GM19239 (cell line): ENCODE results near the gene SLC25A28.

Source experiments
- DNase-seq: peaks from one replicate; pipeline ENCODE4 v3.0.0; 2011; ENCODE audit warnings: low spot score; ENCODE audit not compliant: insufficient read length
- FAIRE-seq: peaks from 2 replicates; lab custom pipeline; 2011; peaks lifted over from hg19 to GRCh38; lab: Jason Lieb, UNC

Gene SLC25A28

DNA sequence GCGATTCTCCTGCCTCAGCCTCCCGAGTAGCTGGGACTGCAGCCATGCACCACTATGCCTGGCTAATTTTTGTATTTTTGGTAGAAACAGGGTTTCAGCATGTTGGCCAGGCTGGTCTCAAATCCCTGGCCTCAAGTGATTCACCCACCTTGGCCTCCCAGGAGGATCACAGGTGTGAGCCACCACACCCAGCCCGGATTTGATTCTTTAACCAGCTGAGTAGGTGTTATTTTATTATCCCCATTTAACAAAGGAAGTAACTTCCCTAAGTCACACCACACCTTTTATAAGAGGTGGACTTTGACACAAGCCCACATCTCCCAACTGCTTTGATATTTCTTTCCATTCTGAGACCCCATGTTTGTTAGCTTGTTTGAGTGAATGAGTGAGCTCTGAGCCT lies 25.0 kb downstream of the SLC25A28 start:
- FAIRE-seq: no peak
- no peak for DNase-seq

DNA sequence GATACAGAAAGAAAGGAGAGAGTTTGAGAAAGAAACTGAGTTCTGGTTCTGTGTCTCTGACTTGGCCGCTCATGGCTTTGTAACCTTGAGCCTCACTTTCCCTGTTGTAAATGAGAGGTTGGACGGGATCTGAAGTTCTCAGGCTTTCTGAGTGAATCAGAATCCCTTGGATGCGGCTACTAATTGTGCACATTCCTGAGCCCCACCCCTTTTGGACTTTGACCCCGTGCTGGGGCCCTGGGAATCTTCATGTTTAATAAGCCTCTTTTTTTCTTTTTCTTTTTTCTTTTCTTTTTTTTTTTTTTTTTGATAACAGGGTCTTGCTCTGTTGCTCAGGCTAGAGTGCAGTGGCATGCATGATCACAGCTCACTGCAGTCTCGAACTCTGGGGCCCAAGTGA lies 26.9 kb downstream of the SLC25A28 start:
- DNase-seq: no peak
- no peak for FAIRE-seq

DNA sequence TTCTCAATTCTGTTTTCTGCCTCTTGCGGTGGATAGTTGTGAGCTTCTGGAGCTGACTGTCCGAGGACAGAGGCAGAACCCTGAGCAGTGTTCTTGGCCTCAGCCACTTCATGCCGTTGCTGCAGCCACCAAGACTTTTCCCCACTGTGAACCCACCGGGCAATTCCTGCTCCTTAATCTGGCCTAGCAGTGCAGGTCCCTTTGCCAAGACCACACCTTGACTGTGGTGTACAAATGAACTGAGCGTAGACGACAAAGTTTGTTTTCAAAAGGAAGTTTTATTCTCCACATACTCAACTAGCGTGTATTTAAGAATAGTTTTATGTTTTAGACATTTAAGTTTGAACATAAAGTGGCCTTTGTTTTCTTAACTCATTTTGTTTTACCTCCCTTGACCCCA lies 29.4 kb downstream of the SLC25A28 start:
- DNase-seq (no peak), FAIRE-seq (no peak)

DNA sequence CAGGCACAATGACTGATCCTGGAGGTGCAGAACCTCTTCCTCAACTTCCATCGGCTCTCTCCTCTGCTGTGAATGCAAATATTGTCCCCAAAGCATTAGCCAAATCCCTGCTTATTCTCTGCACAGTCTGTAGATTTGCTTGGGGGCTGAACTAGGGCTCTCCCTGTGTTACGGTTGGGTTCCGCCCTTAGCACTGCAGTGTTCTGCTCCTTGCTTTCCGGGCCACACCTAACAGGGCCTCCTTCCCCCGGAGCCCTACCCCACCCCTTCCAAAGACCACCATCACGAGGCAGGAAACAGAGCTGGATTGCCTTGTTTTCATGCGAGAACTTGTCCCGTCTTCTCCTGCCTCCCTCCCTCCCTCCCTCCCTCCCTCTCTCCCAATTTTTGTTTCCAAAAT lies 36.6 kb downstream of the SLC25A28 start:
- FAIRE-seq (no peak), DNase-seq (no peak)

DNA sequence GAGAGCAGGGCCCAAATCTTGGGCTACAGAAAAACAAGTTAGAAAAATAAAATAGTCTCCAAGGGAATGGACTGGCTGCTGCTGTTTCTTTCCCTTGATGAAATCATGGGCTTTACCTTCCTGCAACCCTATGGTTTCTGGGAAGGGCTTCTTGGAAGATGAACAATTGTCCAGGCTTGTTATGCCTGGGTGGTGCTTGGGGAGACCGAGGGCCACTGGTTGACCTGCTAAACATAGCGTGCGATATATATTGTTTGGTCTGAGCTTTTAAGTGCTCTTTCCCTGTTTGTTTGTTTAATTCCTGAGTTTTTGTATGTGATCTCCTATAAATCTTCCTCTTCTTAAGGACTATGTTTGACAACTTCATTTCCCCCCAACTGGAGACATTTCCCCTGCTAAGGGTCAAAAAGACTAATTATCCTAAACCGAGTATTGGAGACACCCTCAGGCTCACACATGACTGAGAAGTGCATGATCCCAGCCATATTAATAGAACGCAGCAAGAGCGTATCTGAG lies 37.9 kb downstream of the SLC25A28 start:
- FAIRE-seq (no peak), DNase-seq (no peak)

DNA sequence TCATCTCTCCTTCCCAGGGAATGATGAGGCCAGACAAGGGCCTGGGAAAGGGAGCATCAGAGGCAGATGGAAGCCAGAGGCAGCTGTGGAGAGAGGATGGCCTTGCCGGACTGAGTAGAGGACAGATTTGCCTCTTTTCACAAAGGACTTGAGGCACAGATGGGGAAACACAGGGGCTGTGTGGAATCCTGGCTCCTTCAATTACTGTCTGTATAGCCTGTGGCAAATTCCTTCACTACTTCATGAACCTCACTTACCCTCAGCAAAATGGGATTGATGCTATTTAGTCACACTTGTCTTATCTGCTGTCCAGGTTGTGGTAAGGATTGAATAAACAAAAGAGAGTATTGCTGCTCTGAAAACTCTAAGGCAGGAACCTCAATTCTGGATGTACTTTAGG lies 40.3 kb downstream of the SLC25A28 start:
- DNase-seq (no peak), FAIRE-seq (no peak)

DNA sequence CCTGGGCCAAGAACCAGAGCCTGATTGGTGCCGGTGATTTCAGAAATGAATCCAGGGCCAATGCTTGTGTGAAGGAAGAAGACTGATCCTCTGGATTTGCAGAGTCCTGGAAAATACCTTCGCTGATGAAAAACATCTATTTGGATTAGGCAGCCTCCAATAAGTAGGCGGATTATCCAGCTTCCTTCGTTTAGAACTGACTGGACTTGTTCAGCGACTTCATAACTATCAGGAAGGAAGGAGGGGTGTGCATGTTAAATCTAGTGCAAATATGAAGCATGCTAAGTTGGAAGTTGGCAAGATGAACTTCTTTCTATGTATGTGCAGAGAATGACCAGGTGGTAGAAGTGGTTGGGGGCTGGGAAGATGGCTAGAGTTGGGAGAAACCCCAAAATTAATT lies 46.4 kb downstream of the SLC25A28 start:
- FAIRE-seq: no peak
- DNase-seq: no peak

DNA sequence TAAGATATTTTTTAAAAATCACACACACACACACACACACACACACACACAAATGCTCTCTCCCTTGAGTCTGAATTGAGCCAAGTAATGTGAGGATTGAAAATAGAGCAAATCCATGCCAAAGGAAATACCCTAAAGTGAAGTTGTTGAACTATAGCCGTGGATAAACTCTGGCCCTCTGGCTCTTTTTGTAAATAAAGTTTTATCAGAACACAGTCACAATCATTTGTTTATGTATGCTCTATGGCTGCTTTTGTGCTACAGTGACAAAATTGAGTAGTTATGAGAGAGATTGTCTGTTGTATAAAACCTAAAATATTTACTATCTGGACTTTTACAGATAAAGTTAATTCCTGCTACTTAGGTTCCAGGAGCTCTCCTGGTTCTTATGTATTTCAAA lies 48.4 kb downstream of the SLC25A28 start:
- DNase-seq: no peak
- FAIRE-seq: no peak

DNA sequence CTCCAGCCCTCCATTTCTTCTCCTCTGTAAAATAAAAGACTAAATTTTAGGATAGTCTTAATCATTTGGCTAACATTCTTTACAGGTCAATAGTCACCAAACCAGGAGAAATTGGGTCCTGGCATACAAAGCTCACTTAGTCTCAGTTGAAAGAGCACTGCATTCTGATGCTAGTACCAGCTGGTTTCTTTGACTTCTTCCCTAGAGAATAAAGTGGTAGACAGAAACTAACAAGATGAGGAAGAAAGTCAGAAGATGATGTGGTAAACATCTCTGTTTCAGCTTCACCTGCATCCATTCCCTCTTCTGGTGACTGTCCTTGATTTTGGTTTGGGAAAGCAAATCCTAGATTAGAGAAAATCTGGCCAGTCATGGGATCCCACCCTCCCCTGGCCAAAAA lies 50.3 kb downstream of the SLC25A28 start:
- FAIRE-seq (no peak), DNase-seq (no peak)

DNA sequence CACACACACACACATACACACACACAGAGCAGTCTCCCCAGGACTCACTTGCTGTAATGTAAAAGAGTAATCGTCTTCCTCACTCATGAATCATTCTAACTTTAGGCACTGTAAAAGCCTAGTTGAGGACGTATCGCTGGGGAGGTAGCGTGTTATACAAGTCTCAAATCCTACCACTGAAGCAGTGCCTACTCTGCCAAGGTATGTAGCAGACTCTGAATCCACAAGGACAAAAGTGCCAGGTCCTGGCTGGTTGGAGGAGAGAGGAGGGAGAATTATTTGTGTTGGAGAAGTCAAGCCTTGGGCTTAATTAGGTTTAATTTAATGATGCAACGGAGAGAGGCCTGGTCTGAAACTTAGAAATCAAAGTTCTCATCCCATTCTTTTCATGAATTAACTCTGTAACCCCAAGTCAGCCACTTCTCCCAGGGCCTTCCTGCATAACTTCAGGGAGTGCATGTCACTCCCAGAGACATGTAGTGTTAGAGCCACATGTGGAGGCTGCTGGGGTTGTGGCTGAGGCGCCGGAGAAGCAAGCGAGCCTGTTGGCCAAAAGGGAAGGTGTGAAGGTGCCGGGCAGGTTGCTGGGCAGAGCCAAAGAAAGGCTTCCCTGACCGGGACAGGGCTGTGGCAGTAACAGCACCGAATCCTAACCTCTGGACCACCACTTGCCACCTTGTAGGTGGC lies 50.8 kb downstream of the SLC25A28 start:
- DNase-seq (no peak), FAIRE-seq (no peak)

DNA sequence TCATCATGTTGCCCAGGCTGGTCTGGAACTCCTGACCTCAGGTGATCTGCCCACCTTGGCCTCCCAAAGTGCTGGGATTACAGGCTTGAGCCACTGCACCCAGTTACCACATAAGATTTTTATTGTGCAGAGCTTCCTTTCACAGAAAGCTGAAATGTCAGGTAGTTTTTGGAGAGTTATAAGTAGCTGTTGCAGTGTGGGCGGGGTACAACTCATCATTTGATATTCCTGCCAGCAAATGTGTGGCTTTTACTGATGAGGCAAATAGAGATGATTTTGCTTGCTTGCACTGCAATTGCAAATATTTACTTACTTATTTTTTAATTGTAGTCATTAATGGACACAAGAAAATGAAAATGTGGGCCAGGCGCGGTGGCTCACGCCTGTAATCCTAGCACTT lies 55.1 kb downstream of the SLC25A28 start:
- DNase-seq: no peak
- FAIRE-seq: no peak

DNA sequence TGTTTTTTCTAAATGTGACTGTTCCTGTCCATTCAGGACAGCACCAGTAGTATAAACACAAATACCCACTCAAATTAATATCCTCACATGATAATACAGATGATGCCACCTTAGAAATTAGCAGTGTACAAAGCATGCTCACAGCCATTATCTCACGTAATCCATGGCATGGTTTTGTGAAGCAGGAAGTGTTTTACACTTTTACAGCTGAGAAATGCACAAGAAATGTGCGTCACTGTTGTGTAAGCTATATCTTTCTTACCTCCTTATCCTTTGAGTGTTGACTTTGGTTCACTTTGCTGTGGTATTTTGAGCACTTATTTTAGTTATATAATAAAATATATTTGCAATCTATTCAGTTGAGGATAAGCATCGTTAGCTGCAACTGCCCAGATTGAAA lies 55.9 kb downstream of the SLC25A28 start:
- DNase-seq (no peak), FAIRE-seq (no peak)

DNA sequence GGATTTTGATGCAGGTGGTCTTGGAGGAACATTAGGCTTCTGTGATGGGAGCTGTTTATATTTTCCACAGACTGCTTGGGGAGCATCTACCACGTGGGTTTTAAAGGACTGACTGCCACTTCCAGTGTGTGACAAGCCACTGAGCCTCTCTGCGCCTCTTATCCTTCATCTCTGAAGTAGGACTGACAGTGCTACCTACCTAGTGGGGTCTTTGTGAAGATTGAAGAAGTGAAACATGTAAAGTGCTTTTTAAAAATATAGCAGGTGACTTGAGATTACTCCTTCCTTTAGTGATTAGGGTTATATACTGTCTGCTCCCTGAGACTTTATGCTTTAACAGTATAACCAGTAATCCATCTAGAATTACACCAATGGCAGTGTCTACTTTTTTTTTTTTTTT lies 57.6 kb downstream of the SLC25A28 start:
- FAIRE-seq: no peak

More for the DNA sequence above, 57.6 kb downstream of the SLC25A28 start:
- no peak for DNase-seq
